ENCODE results near the gene SERPINA5.
A peak's percentile ranks its signal among the peaks of the same experiment; 100 is the strongest.
"Not testable (repeated sequence)": the region's sequence is repeated elsewhere in the genome, so short reads cannot be mapped to it uniquely, and the experiment has no call there.

SERPINA5 gene

DNA sequence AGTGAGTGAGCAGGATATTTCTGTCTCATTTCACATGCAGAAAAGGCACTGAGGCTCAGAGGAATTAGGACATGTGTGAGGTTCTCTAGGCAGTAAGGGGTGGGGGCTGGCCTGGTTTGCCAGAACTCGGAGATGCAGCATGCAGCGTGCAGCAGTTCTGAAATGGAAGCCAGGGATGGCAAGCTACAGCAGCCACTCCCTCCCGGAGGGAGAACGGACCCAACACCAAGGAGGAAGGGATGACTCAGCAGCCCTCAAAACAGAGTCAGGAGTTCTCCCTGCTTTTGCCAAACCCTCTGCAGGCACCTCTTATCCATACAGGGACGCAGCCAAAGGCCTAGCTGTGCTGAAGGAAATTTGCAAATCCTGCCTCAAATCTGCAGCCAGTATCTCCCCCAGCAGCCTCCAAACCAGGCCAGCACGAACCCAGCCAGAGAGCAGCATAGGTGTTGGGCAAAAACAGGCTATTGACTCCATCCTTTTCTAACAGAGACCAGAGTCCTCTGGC is 20.7 kb downstream of the SERPINA5 start:
- peak; percentile 98 for FAIRE-seq

DNA sequence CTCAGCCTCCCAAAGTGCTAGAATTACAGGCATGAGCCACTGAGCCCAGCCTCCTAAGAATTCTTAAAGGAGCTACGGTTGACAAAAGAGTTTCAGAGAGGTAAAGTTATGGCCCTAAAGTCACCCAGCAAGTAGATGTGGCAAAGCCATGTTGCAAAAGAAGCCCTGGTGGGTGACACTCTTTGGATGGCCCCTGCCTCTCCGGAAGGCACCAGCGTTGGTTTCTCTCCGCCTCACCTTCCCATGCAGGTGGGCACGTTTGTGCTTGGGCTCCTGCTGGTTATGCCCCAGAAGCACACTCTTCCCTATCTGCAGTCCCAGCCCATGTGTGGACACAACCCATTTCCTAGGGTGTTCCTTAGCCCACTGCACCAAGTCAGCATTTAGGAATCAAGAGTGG is 21.5 kb downstream of the SERPINA5 start:
- no peak for FAIRE-seq

DNA sequence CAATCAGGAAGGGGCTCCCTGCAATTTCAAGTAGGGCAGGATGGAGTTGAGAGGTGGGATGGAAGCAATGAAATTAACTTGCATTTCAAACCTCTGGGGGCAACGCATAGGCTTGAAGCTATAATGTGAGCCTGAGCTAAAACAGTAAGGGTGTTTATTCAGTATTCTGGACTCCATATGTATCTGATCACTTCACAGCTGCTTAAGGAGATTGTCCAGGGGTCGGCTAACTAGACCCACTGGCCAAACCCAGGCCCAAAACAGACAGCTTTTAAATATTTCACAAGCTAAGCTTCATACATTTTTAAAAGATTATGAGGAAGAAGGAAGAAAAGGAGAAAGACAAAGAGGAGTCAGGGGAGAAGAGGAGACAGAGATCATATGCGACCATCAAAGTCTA is 24.1 kb downstream of the SERPINA5 start:
- FAIRE-seq, result no peak

DNA sequence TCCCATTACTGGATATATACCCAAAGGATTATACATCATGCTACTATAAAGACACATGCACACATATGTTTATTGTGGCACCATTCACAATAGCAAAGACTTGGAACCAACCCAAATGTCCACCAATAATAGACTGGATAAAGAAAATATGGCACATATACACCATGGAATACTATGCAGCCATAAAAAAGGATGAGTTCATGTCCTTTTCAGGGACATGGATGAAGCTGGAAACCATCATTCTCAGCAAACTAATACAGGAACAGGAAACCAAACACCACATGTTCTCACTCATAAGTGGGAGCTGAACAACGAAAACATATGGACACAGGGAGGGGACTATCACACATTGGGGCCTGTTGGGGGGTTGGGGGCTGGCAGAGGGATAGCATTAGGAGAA is 27.7 kb downstream of the SERPINA5 start:
- FAIRE-seq, result not testable (repeated sequence)

DNA sequence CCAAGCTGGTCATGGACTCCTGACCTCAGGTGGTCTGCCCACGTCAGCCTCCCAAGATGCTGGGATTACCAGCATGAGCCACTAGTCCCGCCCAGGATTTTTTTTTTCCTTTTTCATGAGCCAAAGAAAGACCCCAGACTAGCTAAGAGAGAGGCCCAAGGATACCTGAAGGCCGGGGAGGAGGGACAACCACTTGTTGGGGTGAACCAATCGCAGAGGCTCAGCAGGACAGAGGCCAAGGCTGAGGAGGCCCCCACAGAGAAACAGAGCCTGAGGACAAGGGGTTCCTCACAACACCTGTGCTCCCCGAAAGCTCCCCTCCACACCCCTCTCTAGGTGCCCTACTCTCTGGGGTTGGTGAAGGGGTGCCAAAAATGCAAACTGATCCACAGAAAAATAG is 30.0 kb downstream of the SERPINA5 start:
- no peak for FAIRE-seq

DNA sequence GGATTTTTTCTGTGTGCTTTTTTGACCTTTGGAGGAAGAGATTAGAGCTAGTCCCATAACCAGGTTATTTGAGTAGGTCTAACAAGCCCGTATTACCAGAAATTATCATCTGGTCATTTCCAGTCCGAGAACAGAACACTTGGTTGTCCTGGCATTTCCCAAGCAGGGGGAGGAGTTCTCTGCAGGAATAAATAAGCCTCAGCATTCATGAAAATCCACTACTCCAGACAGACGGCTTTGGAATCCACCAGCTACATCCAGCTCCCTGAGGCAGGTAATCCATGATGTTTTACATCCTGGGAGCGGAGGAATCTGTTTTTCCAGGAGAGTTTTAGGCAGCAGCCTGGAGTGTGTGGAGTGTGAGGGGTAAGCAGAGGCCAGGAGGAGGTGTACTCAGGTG is 30.9 kb downstream of the SERPINA5 start, which contains the start of gene SERPINA3:
SERPINA3 (plus strand) TSS at position 218 of the 400 bp plus-strand sequence. CDS start 2,051 bp downstream, outside the sequence.
- peak; percentile 94 for FAIRE-seq

DNA sequence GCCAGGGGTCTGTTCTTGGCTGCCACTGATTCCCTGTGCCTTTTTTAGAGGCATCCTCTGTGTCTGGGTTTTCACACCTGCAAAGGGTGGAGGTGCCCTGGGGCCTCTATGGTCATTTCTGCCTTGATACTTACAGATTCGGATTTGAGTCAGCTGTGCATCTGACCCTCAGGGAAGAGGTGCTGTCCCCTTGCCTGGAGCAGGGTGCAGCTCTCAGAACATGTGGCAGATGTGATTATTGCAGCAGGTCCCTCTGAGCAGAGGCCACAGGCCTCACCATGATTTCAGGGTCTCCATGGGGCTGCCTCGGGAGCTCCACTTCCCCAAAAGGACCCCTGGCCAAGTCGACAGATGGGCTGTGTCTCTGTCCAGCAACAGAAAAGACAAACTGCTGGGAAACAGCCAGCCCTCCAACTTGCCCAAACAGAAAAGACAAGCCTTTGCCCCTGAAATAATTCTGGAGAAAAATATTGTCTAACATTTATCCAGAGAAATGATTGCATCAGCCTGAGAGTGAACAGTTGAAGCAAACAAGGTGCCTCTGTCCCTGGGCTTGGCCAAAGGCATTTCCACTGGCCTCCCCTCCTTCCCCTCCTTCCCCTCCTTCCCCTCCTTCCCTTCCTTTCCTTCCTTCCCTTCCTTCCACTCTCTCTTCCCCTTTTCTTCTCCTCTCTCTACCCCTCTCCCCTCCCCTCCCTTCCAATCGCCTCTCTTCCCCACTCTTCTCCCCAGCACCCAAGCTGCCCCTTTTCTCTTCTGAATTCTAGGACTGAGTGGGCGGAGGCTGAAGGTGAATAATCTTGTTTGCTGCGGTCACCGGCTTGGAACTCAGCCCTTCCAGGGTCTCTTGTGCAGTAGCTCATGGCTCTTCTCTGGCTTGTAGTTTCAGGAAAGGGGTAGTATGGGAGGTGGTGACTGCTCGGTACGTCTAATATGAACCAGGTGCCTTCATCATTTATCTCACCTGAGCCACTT is 31.6 kb downstream of the SERPINA5 start:
- FAIRE-seq, result no peak

DNA sequence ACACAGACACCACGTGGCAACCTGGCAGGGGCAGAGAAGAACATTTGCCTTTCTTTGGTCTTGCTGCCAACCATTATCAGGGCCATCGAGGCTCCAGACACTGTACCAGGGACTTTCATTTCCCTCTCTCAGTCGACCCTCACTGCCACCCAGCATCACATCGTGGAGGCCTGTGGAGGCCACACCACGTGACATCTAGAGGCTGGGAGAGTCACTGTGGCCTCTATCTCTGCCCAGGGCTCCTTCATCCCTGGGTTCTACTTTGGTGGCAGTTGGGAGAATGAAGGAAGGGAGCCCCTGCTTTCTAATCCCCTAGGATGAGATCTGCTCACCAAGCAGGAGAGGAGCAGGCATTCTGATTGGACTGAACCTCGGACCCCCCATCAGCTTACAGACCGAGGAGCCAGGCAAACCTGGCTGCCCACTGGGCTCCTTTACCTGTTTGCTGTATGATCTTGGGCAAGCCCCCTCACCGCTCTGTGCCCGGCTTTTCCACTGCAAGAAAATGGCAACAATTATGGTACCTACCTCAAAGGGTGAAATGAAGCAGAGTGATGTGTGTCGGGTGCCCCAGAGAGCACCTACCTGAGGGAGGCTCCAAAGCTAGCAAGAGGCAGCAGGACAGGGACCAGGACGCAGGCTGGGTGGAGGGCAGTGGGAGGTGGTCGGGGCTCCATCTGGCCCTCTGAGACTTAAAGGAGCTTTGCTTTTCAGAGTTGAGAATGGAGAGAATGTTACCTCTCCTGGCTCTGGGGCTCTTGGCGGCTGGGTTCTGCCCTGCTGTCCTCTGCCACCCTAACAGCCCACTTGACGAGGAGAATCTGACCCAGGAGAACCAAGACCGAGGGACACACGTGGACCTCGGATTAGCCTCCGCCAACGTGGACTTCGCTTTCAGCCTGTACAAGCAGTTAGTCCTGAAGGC is 32.8 kb downstream of the SERPINA5 start:
- FAIRE-seq, result no peak

DNA sequence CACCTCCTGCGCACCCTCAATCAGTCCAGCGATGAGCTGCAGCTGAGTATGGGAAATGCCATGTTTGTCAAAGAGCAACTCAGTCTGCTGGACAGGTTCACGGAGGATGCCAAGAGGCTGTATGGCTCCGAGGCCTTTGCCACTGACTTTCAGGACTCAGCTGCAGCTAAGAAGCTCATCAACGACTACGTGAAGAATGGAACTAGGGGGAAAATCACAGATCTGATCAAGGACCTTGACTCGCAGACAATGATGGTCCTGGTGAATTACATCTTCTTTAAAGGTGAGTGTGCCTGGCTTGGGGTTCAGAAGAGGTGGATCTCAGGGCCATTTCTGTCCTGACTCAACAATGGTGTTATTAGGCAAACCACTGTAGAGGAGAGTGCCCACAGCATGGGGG is 33.6 kb downstream of the SERPINA5 start:
- FAIRE-seq, result no peak

DNA sequence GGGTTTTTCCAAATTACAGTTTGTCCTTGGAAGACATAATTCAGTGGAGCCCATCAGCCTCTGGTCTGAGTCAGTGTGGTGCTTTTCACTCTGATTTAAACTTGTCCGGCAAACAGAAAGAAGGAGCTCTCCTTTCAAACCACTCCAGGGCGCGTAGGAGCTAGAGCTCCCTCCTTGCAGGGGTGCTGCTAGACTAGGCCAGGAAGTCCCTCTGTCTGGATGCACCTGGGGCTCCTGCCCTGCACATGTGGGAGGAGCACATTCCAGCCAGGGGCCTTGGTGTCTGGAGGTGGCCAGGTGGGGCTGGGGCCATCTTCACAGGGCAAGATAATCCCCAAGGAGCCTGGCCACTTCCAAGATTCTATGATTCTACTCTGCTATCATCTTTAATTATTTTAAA is 34.0 kb downstream of the SERPINA5 start:
- no peak for FAIRE-seq

DNA sequence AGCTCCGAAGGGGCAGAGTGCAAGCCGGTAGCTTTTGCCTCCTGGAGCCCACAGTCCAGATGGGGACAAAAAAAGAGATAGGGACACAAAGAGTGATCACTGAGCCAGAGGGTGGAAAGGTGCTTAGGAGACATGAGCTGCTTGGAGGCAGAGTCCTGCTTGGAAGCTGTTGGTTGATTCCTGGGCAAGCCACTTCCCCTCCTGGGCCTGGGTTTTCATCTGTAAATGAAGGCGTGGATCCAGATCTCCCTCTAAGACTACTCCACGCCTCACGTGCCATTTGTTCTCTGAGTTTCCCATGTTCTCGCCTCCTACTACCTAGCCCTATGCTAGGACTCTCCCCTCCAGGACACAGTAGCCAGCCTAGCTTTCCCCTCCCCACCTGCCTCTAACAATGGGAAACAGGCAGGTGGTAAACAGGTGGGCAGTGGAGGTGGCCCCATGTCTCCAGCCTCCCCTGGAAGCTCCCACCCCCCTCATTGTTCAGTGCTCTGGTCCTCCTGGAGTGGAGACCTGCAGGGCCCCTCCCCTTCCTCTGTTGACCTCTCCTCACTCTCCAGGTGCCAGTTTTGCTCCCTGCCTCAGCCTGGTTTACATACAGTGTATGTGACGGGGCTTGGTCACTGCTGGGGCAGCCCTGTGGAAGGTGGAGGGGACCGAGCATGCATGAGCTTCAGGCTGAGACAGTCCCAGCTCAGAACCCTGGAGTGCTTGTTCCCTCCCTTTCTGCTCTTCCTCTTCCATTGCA is 34.8 kb downstream of the SERPINA5 start:
- no peak for FAIRE-seq

DNA sequence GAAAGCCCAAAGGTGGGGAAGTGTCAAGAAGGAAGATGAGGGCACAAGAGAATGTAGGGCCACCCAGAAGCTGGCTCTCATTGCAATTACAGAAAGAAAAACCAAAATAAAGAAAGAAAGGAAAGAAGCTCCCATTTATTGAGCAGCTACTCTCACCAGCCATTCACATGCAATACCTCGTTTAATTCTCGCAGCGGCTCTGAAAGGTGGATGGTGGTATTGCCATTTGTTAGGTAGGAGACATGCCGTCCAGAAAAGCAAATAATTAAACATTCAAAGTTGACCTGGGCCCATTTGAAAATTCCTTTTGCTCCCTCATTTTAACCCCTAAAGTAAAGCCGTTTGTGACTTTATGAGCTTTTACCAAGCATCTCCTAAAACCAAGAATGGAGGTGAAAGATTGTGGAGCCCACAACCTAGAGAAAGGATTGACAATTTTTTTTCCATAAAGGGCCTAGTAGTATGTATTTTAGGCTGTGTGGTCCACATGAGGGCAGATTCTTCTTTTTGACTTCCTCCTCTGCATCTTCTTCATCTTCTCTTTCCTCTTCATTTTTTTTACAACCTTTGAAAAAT is 36.2 kb downstream of the SERPINA5 start:
- no peak for FAIRE-seq

DNA sequence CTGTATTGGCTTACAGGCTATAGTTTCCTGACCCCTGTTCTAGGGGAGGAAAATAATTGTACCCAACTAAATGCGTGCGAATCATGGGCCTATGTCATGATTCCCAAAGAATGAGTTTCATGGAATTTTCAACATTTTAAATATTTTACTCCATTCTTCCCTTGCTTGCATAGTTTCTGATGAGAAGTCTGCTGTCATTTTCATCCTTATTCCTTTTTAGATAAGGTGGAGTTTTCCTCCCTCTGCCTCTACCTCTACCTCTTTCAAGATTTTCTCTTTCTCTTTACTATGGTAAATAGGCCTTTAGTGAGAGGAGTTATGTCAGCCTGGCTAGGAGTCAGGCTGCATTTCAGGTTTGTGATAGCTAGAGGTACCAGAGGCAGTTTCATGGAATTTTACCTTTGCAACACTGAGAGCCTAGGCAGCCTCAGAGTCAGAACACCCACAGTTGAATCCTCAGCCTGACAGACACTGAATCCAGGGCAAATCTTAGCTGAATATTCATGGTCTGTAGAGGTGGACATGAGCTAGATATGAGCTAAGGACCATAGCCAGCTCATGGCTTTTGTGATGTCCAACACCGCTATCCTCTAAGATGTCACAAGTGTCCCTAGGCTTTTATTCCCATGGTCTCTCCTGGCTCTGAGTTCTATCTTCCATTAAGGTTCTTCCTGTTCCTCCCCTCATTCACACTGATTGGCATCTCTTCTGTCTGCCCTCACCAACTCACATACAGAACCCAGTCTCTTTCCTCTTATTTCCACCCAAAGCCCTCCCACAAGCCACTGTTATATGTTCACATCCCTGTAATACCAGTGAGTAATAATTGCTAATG is 37.0 kb downstream of the SERPINA5 start:
- FAIRE-seq, result no peak

DNA sequence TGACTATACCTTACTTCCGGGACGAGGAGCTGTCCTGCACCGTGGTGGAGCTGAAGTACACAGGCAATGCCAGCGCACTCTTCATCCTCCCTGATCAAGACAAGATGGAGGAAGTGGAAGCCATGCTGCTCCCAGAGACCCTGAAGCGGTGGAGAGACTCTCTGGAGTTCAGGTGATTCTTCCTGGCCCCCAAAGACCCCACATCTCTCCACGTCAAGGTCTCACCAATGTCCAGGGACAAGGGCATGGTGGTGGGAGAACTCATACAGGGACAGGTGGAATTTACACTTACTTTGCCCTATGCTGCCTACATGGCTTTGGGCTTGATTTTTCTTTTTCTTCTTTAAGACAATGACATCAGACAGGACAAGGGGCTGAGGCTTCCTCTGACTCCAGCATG is 38.1 kb downstream of the SERPINA5 start:
- FAIRE-seq, result no peak

DNA sequence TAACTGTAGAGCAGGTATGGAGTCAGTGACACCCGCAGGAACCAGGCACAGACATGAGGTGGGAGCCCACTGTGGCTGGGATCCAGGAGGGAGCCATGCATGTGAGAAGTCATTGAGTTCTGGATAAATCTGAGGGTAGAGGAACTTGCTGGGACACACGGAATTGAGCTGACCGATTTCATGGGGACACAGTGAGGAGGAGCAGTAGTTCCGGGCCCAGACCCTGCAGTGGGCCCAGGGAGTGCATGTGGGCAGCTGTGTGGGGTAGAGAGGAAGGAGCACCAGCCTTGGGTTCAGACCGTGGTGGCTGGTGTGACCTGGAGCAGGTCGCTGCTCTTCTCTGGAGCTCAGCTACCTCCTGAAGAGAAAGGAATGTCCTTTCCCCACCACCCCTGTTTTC is 39.4 kb downstream of the SERPINA5 start:
- no peak for FAIRE-seq

DNA sequence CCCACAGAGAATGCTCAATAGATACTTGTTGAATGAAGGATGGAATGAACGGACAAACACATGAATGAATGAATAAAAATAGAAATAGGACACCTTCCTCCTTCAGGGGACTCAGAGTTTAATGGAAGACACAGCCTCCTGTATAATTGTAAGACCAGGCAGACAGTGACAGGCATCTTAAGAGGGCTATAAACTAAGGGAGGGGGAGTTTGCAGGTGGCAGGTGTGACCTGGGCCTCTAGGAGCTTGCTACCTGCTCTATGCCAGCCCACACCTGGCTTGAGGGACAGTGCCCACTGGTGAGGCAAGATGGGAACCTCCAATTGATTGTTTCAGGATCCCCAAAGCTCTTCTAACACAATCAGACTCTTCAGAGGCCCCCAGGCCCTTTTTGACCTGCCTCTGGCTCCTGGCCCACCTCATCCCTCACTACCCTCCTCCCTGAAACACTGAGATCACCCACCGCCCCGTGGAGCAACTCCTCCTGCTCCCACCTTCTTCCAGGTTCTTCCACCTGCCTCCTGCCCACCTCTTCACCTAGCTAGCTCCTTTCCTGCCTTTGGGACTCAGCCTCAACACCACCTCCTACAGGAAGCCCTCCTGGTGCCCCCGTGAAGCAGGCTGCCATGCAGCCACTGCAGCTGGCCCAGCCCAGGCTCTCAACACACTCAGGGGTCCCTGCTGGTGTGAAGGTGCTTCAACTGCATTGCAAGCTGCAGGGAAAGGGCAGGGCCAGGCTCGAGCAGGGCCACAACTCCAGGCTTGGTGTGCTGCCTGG is 40.3 kb downstream of the SERPINA5 start:
- no peak for FAIRE-seq

DNA sequence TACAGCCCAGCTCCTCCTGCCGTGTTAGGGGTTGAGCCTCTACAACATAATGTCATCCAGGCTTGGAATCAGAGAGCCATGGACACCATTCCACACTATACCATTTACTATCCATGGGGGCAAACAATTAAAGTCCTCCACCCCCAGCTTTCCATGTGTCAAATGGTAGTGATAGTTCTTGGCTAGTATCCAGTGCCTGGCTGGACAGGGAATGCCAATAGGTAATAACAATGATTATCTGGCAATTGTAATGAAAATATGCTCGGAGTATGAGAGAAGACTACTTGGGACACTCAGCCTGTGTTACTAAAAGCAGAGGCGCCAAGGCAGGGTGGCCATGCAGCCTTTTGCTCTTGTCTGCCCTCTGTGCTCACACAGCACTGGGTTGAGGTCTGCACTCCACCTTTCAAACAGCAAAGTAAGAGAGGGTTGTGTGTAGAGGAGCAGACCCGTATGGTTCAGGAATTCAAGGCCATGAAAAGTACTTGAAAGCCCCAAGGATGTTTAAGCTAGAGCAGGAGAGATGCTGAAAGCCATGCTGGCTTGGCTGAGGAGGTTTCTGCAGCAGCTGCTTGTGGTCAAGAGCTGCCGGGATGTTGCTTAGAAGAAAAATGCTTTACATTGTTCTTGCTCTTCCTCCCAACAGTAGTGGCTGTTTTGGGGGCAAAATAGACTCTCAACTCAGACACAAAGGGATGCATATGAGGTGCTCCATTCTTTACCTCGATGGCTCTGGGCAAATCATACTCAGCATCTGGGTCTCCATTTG is 41.6 kb downstream of the SERPINA5 start:
- no peak for FAIRE-seq

DNA sequence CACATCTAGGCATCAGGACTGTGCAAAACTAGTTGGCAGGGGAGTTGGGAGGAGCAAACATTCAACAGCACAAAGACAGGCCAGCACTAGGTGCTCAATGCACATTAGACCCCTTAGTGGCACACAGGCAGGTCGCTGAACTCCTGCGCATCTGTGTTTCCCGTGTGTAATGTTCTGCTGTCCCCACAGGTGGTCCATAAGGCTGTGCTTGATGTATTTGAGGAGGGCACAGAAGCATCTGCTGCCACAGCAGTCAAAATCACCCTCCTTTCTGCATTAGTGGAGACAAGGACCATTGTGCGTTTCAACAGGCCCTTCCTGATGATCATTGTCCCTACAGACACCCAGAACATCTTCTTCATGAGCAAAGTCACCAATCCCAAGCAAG is 42.2 kb downstream of the SERPINA5 start:
- FAIRE-seq, result no peak

DNA sequence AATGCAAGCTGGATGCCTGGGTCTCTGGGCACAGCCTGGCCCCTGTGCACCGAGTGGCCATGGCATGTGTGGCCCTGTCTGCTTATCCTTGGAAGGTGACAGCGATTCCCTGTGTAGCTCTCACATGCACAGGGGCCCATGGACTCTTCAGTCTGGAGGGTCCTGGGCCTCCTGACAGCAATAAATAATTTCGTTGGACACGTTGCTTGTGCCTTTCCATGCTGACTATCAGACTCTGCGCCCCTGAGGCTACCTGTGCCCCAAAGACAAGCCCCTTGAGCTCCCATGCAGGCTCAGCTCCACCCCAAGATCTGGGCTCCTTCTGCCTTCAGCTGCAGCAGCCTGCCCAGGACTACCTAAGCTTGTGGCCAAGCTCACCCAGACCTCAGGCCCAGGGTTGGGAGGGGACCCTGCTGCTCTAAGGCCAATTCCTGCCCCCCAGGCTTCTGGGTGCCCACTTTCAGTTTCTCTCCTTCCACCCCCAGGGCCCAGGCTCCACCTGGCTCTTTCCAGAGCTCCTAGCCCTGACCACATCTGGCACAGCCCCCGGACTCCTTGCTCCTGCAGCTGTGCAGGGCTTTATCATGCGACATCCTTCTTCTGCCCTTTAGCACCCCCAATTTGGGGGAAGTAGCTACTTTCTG is 42.8 kb downstream of the SERPINA5 start:
- no peak for FAIRE-seq
